ENCODE results near the gene MAP3K9.

Gene MAP3K9

DNA sequence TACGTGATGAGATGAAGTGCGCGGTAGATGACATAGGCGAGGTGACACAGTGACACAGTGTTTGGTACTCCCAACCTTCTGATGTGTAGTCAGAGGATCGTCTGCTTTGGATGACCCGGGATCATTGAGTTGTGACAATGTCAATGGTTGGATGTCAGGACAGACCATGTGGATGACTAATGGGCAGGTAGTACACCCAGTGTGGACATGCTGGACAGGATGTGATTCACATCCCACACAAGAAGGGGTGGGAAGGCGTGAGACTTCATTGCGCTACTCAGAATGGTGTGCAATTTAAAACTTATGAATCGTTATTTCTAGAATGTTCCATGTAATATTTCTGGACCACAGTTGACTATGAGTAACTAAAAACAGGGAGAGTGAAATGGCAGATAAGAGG, 23.8 kb downstream of the MAP3K9 start:
- no peak for DNase-seq

DNA sequence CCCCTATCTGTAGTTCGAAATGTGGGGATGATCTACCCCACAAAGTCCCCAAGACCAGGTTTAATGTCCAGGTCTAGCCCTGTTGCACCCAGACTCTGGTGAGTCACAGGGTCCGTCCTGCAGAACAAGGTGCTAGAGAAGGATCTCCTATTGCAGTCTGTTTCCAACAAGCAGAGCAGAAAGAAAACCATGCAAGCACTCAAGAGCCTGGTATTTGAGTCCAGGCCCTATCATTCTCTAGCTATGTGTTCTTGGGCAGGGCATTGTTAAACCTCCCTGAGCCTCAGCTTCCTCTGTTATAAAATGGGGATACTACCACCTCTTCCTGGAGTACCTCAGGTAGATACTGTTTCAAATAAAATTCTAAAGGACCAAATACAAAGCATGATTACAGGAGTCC, 24.4 kb downstream of the MAP3K9 start:
- no peak for DNase-seq

DNA sequence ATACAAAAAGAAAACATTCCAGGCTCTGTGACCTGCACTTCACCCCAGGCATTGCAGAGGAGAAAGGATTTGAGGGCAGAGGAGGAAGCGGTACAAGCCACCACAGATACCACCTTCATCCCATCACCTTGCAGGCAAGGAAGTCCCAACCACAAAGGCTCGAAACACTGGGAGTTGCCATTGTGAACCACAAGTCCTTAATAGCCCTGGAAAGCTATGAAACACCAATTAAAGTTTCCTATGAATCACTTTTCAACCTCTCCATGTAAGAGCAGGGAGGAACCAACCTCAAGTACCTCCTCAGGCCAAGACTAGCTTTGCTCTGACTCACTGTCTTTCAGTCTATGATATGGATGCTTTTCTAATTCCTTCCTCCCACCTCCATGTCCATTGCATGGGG, 27.0 kb downstream of the MAP3K9 start:
- DNase-seq = no peak

DNA sequence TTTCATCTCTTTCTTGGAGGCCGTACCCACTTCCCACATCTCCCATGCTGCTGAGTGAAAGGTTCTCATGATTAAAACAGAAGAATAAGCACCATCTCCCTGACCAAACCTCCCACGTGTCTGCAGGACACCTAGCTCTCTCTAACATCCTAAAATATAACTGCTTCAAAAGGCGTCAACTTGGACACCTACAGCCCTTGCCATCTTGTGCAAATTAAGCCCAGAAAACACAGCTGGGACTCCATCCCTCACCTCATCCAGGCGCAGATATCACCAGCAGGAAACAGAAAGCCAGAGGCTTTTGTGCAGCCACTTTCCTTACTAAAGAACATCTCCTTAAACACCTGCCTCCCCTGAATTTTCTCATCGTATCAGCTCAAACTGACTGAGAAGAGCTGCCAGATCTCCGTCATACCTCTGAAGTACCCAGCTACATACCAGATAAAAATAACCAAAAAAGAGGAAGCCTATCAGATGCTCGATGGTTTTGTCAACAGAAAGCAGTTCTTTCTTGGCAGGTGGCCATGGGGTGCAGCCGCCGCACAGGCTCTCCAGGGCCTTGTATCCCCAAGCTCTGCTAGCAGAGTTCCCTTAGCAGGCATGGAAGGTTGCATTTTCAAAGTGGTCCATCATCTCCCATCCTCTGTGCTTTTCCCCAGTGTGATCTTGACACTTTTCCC, 28.8 kb downstream of the MAP3K9 start:
- DNase-seq = peak in 4 of 14 donors; percentile 1 to 29 (median 24)

DNA sequence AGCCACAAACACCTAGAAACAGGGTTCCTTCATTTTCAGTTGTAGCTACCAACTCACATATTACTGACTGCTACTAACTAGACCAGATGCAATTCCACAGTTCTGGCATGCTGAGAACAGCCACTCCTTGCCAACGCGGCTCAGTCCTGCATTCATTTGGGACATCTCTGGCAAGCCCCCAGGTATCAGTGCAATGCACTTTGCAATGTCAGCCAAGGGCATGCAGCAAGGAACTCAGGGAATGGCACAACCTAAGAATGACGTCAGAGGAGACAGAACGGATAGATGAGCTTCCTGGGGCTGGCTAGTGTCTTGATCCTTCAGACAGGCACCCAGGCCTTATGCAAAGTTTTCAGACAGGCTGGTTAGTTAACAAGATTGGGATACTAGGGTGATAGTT, 29.6 kb downstream of the MAP3K9 start:
- peak in 1 of 14 donors; percentile 51 for DNase-seq

DNA sequence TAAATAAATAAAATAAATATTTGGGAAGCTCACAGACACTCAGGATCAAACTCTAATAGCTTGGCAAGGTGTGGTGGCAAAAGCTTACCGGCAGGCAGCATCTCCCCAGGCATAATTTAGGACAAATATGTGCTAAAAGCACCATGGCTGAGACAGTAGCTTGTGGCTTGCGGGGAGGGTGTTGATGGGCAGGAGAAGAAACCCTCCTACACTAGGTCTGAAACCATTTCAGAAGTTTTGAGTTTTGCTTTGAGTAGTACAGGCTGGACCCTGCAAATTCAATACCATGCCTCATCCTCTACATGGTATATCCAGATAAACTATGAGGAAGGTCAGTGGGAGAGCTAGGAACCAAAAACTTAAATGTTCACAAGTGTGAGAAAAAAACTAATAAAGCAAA, 33.1 kb downstream of the MAP3K9 start:
- no peak for DNase-seq

DNA sequence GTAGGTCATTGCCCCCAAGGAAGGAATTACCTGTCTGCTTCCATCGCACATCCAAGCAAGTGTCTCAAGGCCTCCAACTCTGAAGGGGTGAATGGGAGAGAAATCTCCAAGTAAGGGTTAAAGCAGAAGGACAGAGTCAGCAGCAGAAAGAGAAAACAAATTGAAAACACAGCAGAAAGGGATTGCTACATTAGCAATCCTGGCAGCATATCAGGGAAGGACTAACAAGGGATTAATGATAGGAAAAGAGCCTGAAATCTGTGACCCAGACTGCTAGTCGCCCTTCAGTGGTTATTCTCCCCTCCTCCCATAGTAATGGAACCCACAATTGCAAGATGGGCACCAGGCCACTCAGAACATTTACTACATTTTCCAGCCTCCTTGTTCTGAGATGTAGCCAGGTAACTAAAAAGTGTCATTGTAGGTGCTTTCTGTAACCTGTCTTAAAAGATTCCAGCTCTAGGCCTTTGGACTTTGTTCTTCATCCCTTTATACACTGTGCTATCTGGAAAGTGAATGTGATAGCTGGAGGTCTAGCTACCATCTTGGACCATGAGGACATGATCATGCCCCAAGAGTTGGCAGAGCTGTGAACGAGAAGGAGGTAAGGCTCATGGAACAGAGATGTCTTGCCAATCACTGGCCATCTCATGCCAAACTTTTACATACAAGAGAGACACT, 36.0 kb downstream of the MAP3K9 start:
- DNase-seq = no peak

DNA sequence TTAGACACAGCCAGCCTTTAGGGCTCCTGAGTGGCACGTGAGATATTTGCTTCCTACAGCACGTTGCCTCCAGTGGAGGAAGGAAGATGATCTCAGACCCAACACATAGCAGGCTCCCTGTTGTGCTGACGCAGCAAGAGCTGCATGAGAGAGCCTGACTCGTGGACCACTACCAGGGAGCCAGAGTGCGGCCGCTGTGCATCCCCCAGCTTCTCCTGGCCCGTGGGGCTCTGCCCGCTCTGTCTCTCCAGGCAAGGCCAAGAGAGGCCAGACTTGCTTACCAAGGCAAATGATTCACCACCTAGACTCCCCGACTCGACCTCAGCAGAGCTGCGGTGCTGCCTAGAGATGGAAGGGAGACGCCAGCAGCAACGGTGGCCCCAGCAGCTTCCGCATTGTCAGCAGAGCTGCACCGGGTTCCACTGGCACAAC, 37.5 kb downstream of the MAP3K9 start:
- DNase-seq = peak in 2 of 14 donors; percentile 6 to 34

DNA sequence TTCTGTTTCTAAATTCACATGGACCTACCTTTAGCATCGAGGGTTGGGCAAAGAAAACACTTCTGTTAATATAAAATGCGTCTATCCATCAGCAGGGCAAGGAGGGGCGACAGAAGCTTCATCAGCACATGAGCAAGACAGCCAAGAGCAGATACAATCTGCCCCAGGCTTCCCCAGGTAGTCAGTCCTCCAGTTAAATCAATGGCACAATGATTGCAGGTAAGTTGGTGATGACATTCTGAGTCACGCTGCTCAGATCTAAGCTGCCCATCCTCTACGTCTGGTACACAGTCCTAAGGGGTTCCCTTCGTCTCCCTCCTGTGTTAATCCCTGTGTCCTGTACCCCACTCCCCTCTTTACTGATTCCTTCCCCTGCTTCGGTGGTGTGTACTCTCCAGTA, 38.8 kb downstream of the MAP3K9 start:
- DNase-seq = no peak

DNA sequence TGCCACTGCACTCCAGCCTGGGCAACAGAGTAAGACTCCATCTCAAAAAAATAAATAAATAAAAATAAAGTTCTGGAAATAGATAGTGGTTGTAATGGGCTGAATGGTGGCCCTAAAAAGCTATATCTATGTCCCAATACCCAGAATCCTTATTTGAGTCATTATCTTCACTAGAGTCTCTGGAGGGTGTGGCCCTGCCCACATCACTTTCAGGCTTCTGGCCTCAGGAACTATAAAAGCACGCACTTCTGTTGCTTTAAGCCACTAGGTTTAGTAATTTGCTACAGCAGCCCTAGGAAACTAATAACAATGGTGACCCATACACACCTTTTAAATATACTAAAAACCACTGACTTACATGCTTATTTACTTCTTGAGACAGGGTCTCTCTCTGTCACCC, 49.9 kb downstream of the MAP3K9 start:
- no peak for DNase-seq

DNA sequence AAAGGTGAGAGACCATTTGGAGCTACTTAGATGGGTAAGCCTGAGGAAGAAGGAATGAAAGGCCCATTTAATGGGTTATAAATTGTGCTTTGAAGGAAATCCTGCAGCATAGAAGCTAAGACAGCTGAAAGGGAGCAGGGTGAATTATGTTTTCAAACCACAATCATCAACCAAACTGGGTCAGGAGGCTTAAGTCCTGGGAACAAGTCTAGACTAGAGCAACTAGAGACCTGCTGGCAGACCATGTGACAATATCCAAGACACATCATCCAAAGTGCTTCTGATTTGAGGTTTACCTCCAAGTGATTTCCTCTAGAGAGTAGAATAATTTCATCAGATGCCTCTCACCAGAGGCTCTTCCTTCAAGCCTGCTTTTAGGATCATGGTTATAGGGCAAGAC, 53.7 kb downstream of the MAP3K9 start:
- no peak for DNase-seq

DNA sequence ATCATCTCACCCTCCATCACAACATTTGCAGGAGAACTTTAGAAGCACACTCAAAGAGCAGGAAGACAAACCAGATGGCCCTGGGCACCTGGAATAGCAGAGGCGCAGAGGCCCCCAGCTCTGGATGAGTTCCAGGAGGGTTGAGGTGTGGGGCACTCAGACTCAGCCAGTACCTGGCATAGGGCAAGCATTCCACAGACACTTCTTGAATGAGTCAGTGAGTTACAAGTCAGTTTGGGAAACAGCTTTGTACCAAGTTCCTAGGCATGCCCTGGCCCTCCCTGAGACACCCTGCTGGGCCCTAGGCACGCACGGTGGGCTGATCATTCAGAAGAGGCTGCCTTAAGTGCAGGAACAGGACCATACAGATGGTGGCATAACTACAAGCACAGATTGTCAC, 54.3 kb downstream of the MAP3K9 start:
- no peak for DNase-seq

DNA sequence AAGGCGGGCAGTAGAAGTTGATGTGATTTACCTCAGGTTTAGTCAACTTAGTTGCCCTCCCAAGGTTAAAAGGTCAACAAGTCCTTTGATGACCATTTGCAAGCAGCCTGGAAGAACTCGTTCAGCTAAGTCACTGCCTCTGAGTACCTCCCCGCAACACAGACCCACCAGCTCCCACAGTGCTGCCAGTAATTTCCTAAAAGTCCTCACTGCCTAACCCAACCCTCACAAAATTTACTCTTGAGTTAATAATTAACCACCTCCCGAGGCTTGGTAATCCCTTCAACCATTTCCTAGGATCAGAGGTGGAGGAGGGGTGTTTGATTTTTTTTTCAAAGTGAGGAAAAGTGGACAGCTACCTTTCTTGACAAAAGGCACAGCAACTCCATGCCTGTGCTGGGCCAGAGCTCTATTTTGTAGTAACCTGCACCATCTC, 55.8 kb downstream of the MAP3K9 start:
- DNase-seq = no peak

DNA sequence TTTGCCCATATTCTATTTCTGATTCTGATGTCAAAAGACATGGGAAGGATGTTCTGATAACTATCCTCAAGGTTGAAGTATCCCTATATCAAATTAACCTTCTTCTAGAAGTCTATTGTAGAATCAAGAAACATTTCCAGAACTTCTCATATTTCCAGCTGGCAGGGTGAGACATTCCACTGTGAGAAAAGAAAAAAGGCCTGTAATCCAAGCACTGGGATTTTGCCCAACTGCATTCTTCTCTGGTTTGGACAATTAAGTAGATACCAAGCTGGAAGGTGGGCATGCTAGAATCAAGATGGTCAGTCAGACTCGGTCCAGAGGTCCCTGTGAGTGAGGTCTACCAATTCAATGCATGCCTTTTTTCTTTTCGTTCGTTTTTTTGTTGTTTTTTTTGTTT, 60.9 kb downstream of the MAP3K9 start:
- no peak for DNase-seq

DNA sequence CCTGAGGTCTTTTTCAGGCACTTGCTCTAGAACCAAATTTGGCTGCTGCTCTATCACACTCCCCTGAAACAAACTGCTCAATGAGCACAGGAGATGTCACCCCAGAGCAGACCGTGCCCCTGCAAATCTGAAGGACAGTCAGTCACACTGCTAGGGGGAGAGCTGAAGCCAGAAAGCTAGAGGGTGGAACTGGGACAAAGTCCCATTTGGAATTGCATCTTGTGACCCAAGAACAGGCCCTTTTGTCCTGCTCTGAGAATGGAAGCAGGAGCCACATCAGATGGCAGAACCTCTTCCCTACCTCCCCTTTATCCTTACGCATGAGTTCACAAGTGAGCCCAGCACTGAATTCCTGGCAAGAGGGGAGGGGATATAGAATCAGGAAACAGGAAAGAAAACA, 64.7 kb downstream of the MAP3K9 start:
- peak in 1 of 14 donors; percentile 23 for DNase-seq

DNA sequence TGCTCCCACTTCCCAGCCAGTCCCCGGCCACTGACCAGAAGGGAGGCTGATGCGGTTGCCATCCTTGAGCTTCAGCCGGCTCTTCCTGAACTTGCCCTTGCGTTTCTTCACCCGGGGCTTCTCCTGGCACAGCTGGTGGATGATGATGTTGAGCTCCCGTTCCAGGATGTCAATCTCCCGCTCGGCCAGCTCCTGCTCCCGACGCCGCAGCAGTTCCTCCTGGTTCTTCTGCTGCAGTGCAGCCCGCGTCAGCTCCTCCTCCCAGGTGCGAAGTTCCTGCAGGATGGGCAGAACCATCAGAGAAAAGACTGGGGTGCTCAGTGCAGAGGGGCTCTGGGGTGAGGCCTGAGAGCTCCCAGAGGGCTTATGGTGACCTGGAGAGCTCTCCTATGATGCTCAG, 67.0 kb downstream of the MAP3K9 start:
- no peak for DNase-seq

DNA sequence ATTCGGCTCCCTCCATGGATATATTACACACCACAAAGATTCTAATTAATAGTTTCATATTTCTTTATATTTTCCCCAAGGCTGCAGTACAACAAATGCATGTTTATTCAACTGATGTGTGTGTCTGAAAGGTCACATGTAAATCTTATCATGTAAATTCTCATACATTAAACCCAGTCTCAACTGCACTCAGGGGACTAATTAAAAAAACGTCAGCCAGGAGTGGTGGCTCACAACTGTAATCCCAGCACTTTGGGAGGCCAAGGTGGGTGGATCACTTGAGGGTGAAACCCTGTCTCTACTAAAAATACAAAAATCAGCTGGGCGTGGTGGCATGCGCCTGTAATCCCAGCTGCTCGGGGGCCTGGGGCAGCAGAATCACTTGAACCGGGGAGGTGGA, 67.8 kb downstream of the MAP3K9 start:
- no peak for DNase-seq

DNA sequence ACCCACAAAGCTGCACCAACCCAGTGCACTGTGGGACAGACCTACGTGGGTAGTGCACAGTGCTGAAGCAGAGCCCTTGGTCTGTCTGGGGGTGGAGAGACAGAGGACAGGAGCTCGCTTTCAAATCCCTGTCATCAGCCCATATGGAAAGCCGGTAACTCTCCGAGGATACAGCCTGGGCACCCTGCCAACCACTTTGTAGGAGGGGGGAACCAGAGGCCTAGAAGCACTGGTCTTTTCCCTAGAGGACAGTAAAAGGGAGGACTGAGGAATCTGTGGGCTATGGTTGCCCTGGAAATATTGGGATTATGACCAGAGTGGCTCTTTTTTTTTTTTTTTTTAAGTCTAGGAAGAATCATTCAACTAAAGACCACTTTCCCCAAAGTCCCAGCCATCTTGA, 74.3 kb downstream of the MAP3K9 start:
- no peak for DNase-seq

DNA sequence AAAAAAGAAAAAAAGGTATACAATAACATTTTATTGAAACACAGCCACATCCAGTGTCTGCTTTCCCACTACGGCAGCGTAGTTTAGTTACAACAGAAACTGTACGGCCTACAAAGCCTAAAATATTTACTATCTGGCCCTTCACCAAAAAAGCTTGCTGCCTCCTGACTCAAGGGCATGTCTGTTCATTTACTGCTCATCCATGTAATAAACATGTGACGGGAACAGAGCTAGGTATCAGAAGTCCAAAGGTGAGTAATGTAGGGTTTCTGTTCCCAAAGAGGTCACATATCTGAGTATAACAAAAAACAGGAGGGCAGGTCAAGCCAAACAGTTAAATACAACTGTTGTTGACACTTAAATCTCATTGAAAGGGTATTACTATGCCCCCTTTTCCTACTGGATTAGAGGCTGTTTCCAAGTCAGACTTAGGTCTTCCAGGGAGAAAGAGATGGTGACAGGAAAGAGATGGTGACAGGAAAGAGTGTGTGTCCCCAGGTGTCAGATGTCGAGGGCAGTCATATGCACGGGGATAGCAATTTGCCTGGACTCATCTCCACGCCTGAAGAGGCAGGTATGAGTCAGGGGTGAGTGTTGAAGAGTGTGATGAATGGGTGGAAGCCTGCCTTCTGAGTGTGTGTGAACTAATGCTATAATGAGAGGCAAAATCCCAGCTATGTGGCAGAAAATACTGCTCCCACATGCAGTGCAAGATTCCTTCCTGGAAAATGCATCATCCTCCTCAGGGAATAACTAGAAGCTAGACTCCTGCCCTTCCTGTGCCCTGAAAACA, 77.7 kb downstream of the MAP3K9 start:
- no peak for DNase-seq

DNA sequence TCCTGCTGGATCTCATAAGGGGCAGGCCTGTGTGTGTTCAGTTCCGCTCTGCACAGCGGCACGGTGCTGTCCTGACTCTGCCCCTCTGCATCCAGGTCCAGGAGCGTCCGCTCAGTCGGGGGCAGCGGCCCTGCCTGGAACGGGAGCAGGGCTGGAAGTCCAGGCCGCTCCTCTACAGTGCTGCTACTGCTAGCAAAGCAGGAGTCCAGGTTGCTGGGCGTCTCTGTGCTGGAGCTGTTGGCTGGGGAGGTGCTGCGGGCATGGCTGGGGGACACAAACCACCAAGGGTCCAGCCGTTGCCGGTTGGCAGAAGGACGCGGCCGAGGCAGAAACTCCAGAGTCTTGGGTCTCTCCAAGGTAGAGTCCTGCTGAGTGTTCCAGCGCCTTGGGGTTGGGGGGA, 78.9 kb downstream of the MAP3K9 start:
- no peak for DNase-seq

DNA sequence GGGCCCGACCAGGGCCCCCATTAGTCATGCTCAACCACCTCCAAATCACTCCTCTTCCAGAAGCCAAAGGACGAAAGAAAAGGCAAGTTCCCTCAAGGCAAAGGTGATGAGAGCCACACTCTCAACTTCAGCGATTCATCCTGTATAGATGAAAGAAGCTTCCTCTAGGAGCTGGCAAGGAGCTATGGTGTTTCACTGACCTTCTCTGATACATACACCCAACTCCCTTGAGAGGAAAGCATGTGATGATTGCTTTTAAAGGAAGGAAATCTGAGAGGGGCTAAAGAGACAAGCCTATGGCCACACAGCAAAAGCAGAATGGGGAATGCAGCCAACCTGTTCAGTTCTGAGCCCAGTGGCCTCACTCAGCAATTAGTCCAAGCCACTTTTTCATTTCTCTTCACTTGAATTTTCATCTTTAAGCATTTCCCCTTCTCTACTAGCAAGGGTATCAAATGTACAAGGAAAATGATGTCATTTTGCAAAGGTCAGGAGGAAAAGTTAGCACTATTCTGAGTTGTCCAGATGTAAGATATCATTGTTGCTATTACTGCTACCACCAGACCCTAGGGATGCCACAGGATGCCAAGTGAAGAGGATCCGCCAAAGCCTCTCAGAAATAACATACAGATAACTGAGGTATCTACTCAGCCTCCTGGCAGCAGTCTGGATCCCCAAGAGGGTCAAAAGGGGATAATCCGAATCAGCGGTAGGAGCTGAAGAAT, 82.5 kb downstream of the MAP3K9 start:
- DNase-seq = no peak

DNA sequence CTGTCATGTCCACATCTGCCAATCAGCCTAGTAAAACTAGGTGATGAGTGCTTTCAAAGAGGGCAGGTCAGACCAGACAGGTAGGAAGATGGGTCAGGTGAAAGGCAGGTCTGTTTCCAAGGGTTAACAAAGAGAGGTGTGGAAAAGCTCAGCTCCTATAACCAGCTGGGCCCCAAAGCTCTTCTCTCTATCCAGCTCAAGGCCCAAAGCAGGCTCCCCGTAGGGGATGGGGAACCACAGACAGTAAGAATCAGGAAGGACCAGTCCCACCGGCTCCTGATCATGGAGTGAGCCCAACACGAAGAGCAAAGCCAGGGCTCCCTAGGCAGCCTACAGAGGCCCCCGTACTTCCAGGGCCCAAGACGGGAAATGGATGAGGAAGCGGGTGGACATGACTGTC, 84.4 kb downstream of the MAP3K9 start:
- no peak for DNase-seq

DNA sequence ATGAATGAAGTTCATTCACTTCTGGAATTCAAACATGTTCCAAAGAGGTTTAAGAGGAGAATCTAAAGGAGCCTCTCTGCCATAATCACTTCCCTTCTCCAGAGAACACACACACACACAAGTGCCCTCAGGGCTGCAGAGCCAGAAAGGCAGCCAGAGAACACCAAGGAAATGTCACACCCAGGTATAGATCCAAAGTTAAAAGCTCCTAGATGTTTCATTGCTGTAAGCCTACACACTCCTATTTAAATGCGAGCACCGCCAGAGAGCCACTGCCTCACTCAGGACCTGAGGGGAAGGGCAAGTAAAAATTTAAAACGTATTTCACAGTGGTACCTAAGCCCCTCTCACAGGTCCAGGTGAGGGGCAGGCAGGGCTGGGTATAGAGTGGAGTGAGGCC, 85.2 kb downstream of the MAP3K9 start:
- DNase-seq = no peak

Data from C1 segment of cervical spinal cord (tissue), 14 donors.